Body of pancreas (tissue), 4 donors: Measurements from ENCODE around the gene TGM1. TPM values are rescaled to one million over a fixed set of nuclear protein-coding genes. Genes with fewer than 3 reads are reported as not detected.
A peak's percentile ranks its signal among the peaks of the same experiment; 100 is the strongest.

ENCODE experiments used
- ATAC-seq: fragments of 150-250 bp; one replicate; pipeline ENCODE4 v1.9.1; 2016
- DNase-seq, 4 donors: peaks; one replicate each; pipeline ENCODE4 v3.0.0-alpha.2; 2019
- H3K27ac ChIP-seq, 4 donors: fragments of 200-600 bp; sonication (generic); 1 replicate in 3 of 4; 2 replicates in 1 of 4; pipeline versions ENCODE4 v1.5.1 to v1.6.1; 2016 to 2019; ENCODE audit warnings: mild to moderate bottlenecking in 1 of 4, mixed read lengths in 1 of 4, moderate library complexity in 1 of 4
- H3K27me3 ChIP-seq, 2 donors: fragments of 200-600 bp; sonication (generic); one replicate each; pipeline ENCODE4 v1.6.0; 2016; ENCODE audit warnings: mild to moderate bottlenecking in 1 of 2
- H3K36me3 ChIP-seq, 2 donors: fragments of 200-600 bp; sonication (generic); replicated peaks in 1 of 2; 2 replicates each; pipeline ENCODE4 v1.5.1; 2016; ENCODE audit warnings: low read depth in 2 of 2; ENCODE audit not compliant: insufficient read depth in 1 of 2
- H3K4me1 ChIP-seq: fragments of 200-600 bp; sonication (generic); one replicate; pipeline ENCODE4 v1.6.0; 2016
- H3K4me3 ChIP-seq, 2 donors: fragments of 200-600 bp; sonication (generic); 1 replicate in 1 of 2; 2 replicates in 1 of 2; pipeline ENCODE4 v1.5.1; 2016 to 2019
- H3K9me3 ChIP-seq, 3 donors: fragments of 200-600 bp; sonication (generic); 1 replicate in 2 of 3; 2 replicates in 1 of 3; pipeline ENCODE4 v1.5.1; 2016
- CTCF ChIP-seq, 7 experiments: fragments of 450-650 bp in 4 of 7; fragments of 200-600 bp in 3 of 7; sonication (generic) in 3 of 7; IDR thresholded peaks; one replicate each; pipeline ENCODE4 v1.5.1; 2016 to 2019; ENCODE audit warnings: antibody characterized with exemption in 7 of 7
- POLR2A ChIP-seq, 3 donors: fragments of 450-650 bp; IDR thresholded peaks; one replicate each; pipeline ENCODE4 v1.6.1; 2016; ENCODE audit warnings: antibody characterized with exemption in 3 of 3, mild to moderate bottlenecking in 2 of 3
- WGBS, 2 donors: methylation state at CpG; one replicate each; pipeline ENCODE4 v1.1.5; 2017; 5-methylcytosine and 5-hydroxymethylcytosine counted together
- intact Hi-C: fragments of 100-400 bp; cut with DNase I; formaldehyde crosslinking; loops from one replicate; pipeline ENCODE4 v1.15.1; 2023
- total RNA-seq, 2 donors: library from RNA; depleted of rRNA; stranded (reverse); fragments of >200 nt; gene quantifications; one replicate each; pipeline ENCODE4 v1.1.0, GENCODE V29; 2016

The TGM1 gene
- total RNA-seq, 2 donors from 2014 or later, result 2.9 to 13.8 TPM

GRCh38 chr14:24278424-24278823 lies 15.4 kb upstream of the TGM1 start:
- Histone ChIP-seq H3K9me3 (no peaks in the 10 kb centered on the region), H3K4me1 (peaks cover 31% of the 10 kb centered on the region), H3K4me3 (no peak overlapping the region), H3K36me3 (no peaks in the 10 kb centered on the region), H3K27me3 (no peaks in the 10 kb centered on the region), H3K27ac (no peak overlapping the region)
- no peak for DNase-seq
- ATAC-seq, result no peak
- WGBS, 2 donors, result 85 to 87% methylated on average over 5 of the region's 5 CpGs
- intact Hi-C loops, result no loop called here
- no peak for TF ChIP-seq POLR2A (IDR thresholded peaks at IDR 0.05)
- TF ChIP-seq CTCF (IDR thresholded peaks at IDR 0.05), result no peak

GRCh38 chr14:24277606-24278321 lies 14.8 kb upstream of the TGM1 start:
- DNase-seq (peak in 1 of 4 donors; percentile 49), ATAC-seq (no peak)
- intact Hi-C loops, result no loop called here
- peaks cover 37% of the 10 kb centered on the region for H3K4me1 ChIP-seq
- TF ChIP-seq POLR2A (IDR thresholded peaks at IDR 0.05), result no peak
- TF ChIP-seq CTCF (IDR thresholded peaks at IDR 0.05), result no peak
- 81 to 94% methylated on average over 11 of the region's 11 CpGs for WGBS, 2 donors
- H3K27me3 ChIP-seq, result no peaks in the 10 kb centered on the region
- peak overlapping the region in 1 of 4 donors; percentile 30 for H3K27ac ChIP-seq
- H3K4me3 ChIP-seq, result no peak overlapping the region
- no peaks in the 10 kb centered on the region for H3K36me3 ChIP-seq
- no peaks in the 10 kb centered on the region for H3K9me3 ChIP-seq

- WGBS, 2 donors, result 85 to 90% methylated on average over 6 of the region's 6 CpGs
- Histone ChIP-seq H3K9me3 (no peaks in the 10 kb centered on the region), H3K36me3 (no peaks in the 10 kb centered on the region), H3K4me1 (peaks cover 44% of the 10 kb centered on the region), H3K27ac (no peak overlapping the region), H3K27me3 (no peaks in the 10 kb centered on the region), H3K4me3 (no peak overlapping the region)
- no peak for ATAC-seq
- TF ChIP-seq CTCF (IDR thresholded peaks at IDR 0.05), result no peak
- TF ChIP-seq POLR2A (IDR thresholded peaks at IDR 0.05), result no peak
- intact Hi-C loops, result no loop called here
- no peak for DNase-seq
Measured at GRCh38 chr14:24277071-24277470, 14.1 kb upstream of the TGM1 start.

- peak; percentile 71 to 90 (median 78) for DNase-seq
Measured at GRCh38 chr14:24274101-24274543, 11.1 kb upstream of the TGM1 start.

More at GRCh38 chr14:24274101-24274543, 11.1 kb upstream of the TGM1 start:
- peak; percentile 79 for ATAC-seq
- 22 to 36% methylated on average over 3 of the region's 3 CpGs for WGBS, 2 donors
- TF ChIP-seq POLR2A (IDR thresholded peaks at IDR 0.05), result peak in 1 of 3 donors; percentile 46
- no peak for TF ChIP-seq CTCF (IDR thresholded peaks at IDR 0.05)
- Histone ChIP-seq H3K9me3 (no peaks in the 10 kb centered on the region), H3K27me3 (no peaks in the 10 kb centered on the region), H3K4me1 (peaks cover 51% of the 10 kb centered on the region), H3K27ac (peak overlapping the region; percentile 71 to 96 (median 84)), H3K36me3 (peaks cover 0 to 1% of the 10 kb centered on the region in 2 donors), H3K4me3 (no peak overlapping the region)
- intact Hi-C loops, result no loop called here
